NCI-H2227 (cell line): ENCODE results near the gene FLRT3.

Experiments used
- DNase-seq: peaks from one replicate; lab custom pipeline; 2025; ENCODE audit not compliant: unreplicated experiment; lab: John Stamatoyannopoulos, UW

FLRT3 gene

GRCh38 chr20:14337400-14338171 lies at the start of gene FLRT3:
Gene FLRT3 (minus strand): TSS chr20:14337612. CDS start chr20:14327506, 10,106 bp downstream.
- DNase-seq: peak; percentile 92

GRCh38 chr20:14386726-14387125 lies 49.3 kb upstream of the FLRT3 start:
- no peak for DNase-seq

GRCh38 chr20:14385176-14385740 lies 47.8 kb upstream of the FLRT3 start:
- DNase-seq: no peak

GRCh38 chr20:14384416-14385175 lies 47.2 kb upstream of the FLRT3 start:
- DNase-seq: no peak

- DNase-seq: no peak
These were observed 45.9 kb upstream of the FLRT3 start for GRCh38 chr20:14383335-14383734.

- no peak for DNase-seq
These were observed 40.9 kb upstream of the FLRT3 start for GRCh38 chr20:14378326-14378725.

- DNase-seq: peak; percentile 59
These were observed 38.1 kb upstream of the FLRT3 start for GRCh38 chr20:14375416-14375985.

GRCh38 chr20:14374196-14374595 lies 36.8 kb upstream of the FLRT3 start:
- peak; percentile 23 for DNase-seq

GRCh38 chr20:14361509-14362345 lies 24.3 kb upstream of the FLRT3 start:
- DNase-seq: no peak

GRCh38 chr20:14360416-14360815 lies 23.0 kb upstream of the FLRT3 start:
- no peak for DNase-seq

- DNase-seq: no peak
These were observed 18.4 kb upstream of the FLRT3 start for GRCh38 chr20:14355791-14356190.

- DNase-seq: no peak
These were observed 7.3 kb upstream of the FLRT3 start for GRCh38 chr20:14344746-14345145.

- no peak for DNase-seq
These were observed 6.2 kb upstream of the FLRT3 start for GRCh38 chr20:14343491-14344065.

GRCh38 chr20:14342918-14343317 lies 5.5 kb upstream of the FLRT3 start:
- DNase-seq: no peak

- no peak for DNase-seq
These were observed 4.4 kb upstream of the FLRT3 start for GRCh38 chr20:14341801-14342200.

- peak; percentile 25 for DNase-seq
These were observed 726 bp downstream of the FLRT3 start for GRCh38 chr20:14336686-14337085.

GRCh38 chr20:14335052-14335451 lies 2.4 kb downstream of the FLRT3 start:
- no peak for DNase-seq

- DNase-seq: peak; percentile 73
These were observed 3.0 kb downstream of the FLRT3 start for GRCh38 chr20:14334306-14334930.

- DNase-seq: no peak
These were observed 3.7 kb downstream of the FLRT3 start for GRCh38 chr20:14333721-14334120.

GRCh38 chr20:14332866-14333265 lies 4.5 kb downstream of the FLRT3 start:
- no peak for DNase-seq
